NT2/D1 (cell line): ENCODE data around the gene RALGPS2.

Source experiments
- DNase-seq: peaks from one replicate; pipeline ENCODE4 v3.0.0-alpha.2; 2011; ENCODE audit warnings: low read depth, low spot score
- H3K27me3 ChIP-seq: 2 replicates; pipeline ENCODE4 v1.6.0; 2011; ENCODE audit warnings: mild to moderate bottlenecking; ENCODE audit not compliant: insufficient read length, insufficient read depth
- H3K36me3 ChIP-seq: 2 replicates; pipeline ENCODE4 v1.6.1; 2011; ENCODE audit warnings: mild to moderate bottlenecking, low read length, mixed read lengths; ENCODE audit not compliant: insufficient read depth, insufficient read length
- H3K4me1 ChIP-seq: 2 replicates; pipeline ENCODE4 v1.5.1; 2011; ENCODE audit not compliant: insufficient read depth, insufficient read length
- H3K4me3 ChIP-seq: 2 replicates; pipeline ENCODE4 v1.5.1; 2011; ENCODE audit warnings: low read depth; ENCODE audit not compliant: insufficient read length
- H3K9ac ChIP-seq: 2 replicates; pipeline ENCODE4 v1.6.0; 2011; ENCODE audit warnings: low read depth; ENCODE audit not compliant: insufficient read length
- H3K9me3 ChIP-seq: 2 replicates; pipeline ENCODE4 v1.5.1; 2011; ENCODE audit warnings: mild to moderate bottlenecking, low read length; ENCODE audit not compliant: insufficient read depth
- SUZ12 ChIP-seq: IDR thresholded peaks from 2 replicates; pipeline ENCODE4 v1.6.1; 2011; ENCODE audit not compliant: insufficient read length, insufficient read depth; ENCODE audit errors: extremely low read depth
- YY1 ChIP-seq: IDR thresholded peaks from 2 replicates; pipeline ENCODE4 v1.6.1; 2011; ENCODE audit not compliant: insufficient read length, insufficient read depth
- ZNF274 ChIP-seq: IDR thresholded peaks from 2 replicates; pipeline ENCODE4 v1.6.1; 2011; ENCODE audit warnings: mild to moderate bottlenecking, low read depth, low read length

The RALGPS2 gene

GRCh38 chr1:178781533-178782330 is 56.7 kb downstream of the RALGPS2 start:
- H3K4me1 ChIP-seq: no peaks in the 10 kb centered on the region
- no peak overlapping the region for H3K9ac ChIP-seq
- DNase-seq: no peak
- H3K9me3 ChIP-seq: no peaks in the 10 kb centered on the region
- H3K4me3 ChIP-seq: no peak overlapping the region
- peaks cover 5% of the 10 kb centered on the region for H3K36me3 ChIP-seq
- H3K27me3 ChIP-seq: no peaks in the 10 kb centered on the region
- TF ChIP-seq SUZ12: no peak

- H3K27me3 ChIP-seq: no peaks in the 10 kb centered on the region
- no peaks in the 10 kb centered on the region for H3K4me1 ChIP-seq
- peaks cover 5% of the 10 kb centered on the region for H3K36me3 ChIP-seq
- H3K4me3 ChIP-seq: no peak overlapping the region
- no peak overlapping the region for H3K9ac ChIP-seq
- no peak for DNase-seq
- TF ChIP-seq YY1: no peak
- no peak for TF ChIP-seq SUZ12
- no peak for TF ChIP-seq ZNF274
- H3K9me3 ChIP-seq: no peaks in the 10 kb centered on the region
Measured at GRCh38 chr1:178784131-178784536, 59.1 kb downstream of the RALGPS2 start.

- no peaks in the 10 kb centered on the region for H3K27me3 ChIP-seq
- no peak overlapping the region for H3K9ac ChIP-seq
- DNase-seq: no peak
- H3K36me3 ChIP-seq: no peaks in the 10 kb centered on the region
- H3K4me1 ChIP-seq: no peaks in the 10 kb centered on the region
- H3K4me3 ChIP-seq: no peak overlapping the region
- H3K9me3 ChIP-seq: no peaks in the 10 kb centered on the region
- TF ChIP-seq SUZ12 (no peak), ZNF274 (no peak), YY1 (no peak)
Measured at GRCh38 chr1:178792394-178792793, 67.3 kb downstream of the RALGPS2 start.

- no peak overlapping the region for H3K4me3 ChIP-seq
- H3K4me1 ChIP-seq: no peaks in the 10 kb centered on the region
- H3K27me3 ChIP-seq: no peaks in the 10 kb centered on the region
- H3K36me3 ChIP-seq: peaks cover 2% of the 10 kb centered on the region
- TF ChIP-seq ZNF274 (no peak), SUZ12 (no peak)
- H3K9ac ChIP-seq: no peak overlapping the region
- H3K9me3 ChIP-seq: no peaks in the 10 kb centered on the region
- no peak for DNase-seq
Measured at GRCh38 chr1:178796013-178796412, 71.0 kb downstream of the RALGPS2 start.

- TF ChIP-seq ZNF274 (no peak), YY1 (no peak)
- H3K4me1 ChIP-seq: no peaks in the 10 kb centered on the region
- no peak overlapping the region for H3K9ac ChIP-seq
- H3K27me3 ChIP-seq: no peaks in the 10 kb centered on the region
- DNase-seq: no peak
- H3K9me3 ChIP-seq: no peaks in the 10 kb centered on the region
- H3K4me3 ChIP-seq: no peak overlapping the region
- peaks cover 2% of the 10 kb centered on the region for H3K36me3 ChIP-seq
Measured at GRCh38 chr1:178797590-178797989, 72.5 kb downstream of the RALGPS2 start.

GRCh38 chr1:178798232-178798861 is 73.3 kb downstream of the RALGPS2 start:
- no peak for TF ChIP-seq YY1
- no peak for TF ChIP-seq SUZ12
- TF ChIP-seq ZNF274: no peak
- Histone ChIP-seq H3K27me3 (no peaks in the 10 kb centered on the region), H3K9me3 (no peaks in the 10 kb centered on the region), H3K4me1 (no peaks in the 10 kb centered on the region), H3K36me3 (peaks cover 2% of the 10 kb centered on the region), H3K9ac (no peak overlapping the region), H3K4me3 (no peak overlapping the region)
- no peak for DNase-seq

GRCh38 chr1:178802873-178803272 is 77.8 kb downstream of the RALGPS2 start:
- H3K27me3 ChIP-seq: no peaks in the 10 kb centered on the region
- DNase-seq: no peak
- no peak overlapping the region for H3K9ac ChIP-seq
- no peaks in the 10 kb centered on the region for H3K4me1 ChIP-seq
- H3K36me3 ChIP-seq: peaks cover 2% of the 10 kb centered on the region
- H3K9me3 ChIP-seq: no peaks in the 10 kb centered on the region
- H3K4me3 ChIP-seq: no peak overlapping the region
- no peak for TF ChIP-seq YY1
- TF ChIP-seq SUZ12: no peak
- no peak for TF ChIP-seq ZNF274
